IMR-90 (cell line): ENCODE results near the gene TSC22D3. TPM values are rescaled to one million over a fixed set of nuclear protein-coding genes. Genes with fewer than 3 reads are reported as not detected.
A peak's percentile ranks its signal among the peaks of the same experiment; 100 is the strongest.

Source experiments
- ATAC-seq: fragments of 200-7000 bp; cut with Tn5 transposase; 2 replicates; pipeline ENCODE4 v1.9.1; 2020; ENCODE audit warnings: low read depth, mild to moderate bottlenecking, moderate library complexity
- BruUV-seq: library from RNA; stranded (reverse); fragments of 400-500 nt; replicated peaks from 2 replicates; lab custom pipeline; 2021; lab: Mats Ljungman, UMichigan
- CTCF ChIA-PET: fragments of 300-600 bp; formaldehyde crosslinking; extraction: SDS; loops from one replicate; lab custom pipeline; 2021; ENCODE audit warnings: antibody characterized with exemption; lab: Yijun Ruan, JAX
- POLR2A ChIA-PET: fragments of 300-600 bp; sonication (Branson Sonifier 250); formaldehyde crosslinking; loops from one replicate; lab custom pipeline; 2022; ENCODE audit warnings: antibody characterized with exemption; ENCODE audit not compliant: unreplicated experiment; lab: Charles Lee
- DNase-seq: peaks from one replicate; pipeline ENCODE4 v3.0.0; 2013
- H2AFZ ChIP-seq: replicated peaks from 2 replicates; pipeline ENCODE3; 2013; ENCODE audit warnings: low read length, mild to moderate bottlenecking; ENCODE audit not compliant: poor library complexity
- H2AK5ac ChIP-seq: 2 replicates; pipeline ENCODE4 v1.6.1; 2013; ENCODE audit warnings: low read depth, low read length, inconsistent platforms
- H2AK9ac ChIP-seq: replicated peaks from 2 replicates; pipeline ENCODE3; 2013; ENCODE audit warnings: mild to moderate bottlenecking, low read depth, low read length, moderate library complexity; ENCODE audit not compliant: poor library complexity
- H2BK120ac ChIP-seq: 2 replicates; pipeline ENCODE4 v1.6.1; 2013; ENCODE audit warnings: low read depth, low read length, inconsistent platforms
- H2BK15ac ChIP-seq: 3 replicates; pipeline ENCODE4 v1.6.1; 2013; ENCODE audit warnings: low read depth, low read length, inconsistent platforms
- H2BK20ac ChIP-seq: 2 replicates; pipeline ENCODE4 v1.6.1; 2013; ENCODE audit warnings: low read depth, mild to moderate bottlenecking, inconsistent platforms, low read length, moderate library complexity
- H2BK5ac ChIP-seq: 2 replicates; pipeline ENCODE4 v1.6.1; 2013; ENCODE audit warnings: mild to moderate bottlenecking, low read depth, low read length, inconsistent platforms; ENCODE audit not compliant: poor library complexity, severe bottlenecking
- H3K14ac ChIP-seq: replicated peaks from 2 replicates; pipeline ENCODE4 v1.6.1; 2013; ENCODE audit warnings: low read depth, low read length, inconsistent platforms
- H3K18ac ChIP-seq: 2 replicates; pipeline ENCODE4 v1.6.1; 2013; ENCODE audit warnings: low read depth, low read length, control low read depth
- H3K23ac ChIP-seq: 2 replicates; pipeline ENCODE4 v1.6.1; 2013; ENCODE audit warnings: low read depth, low read length, inconsistent platforms
- H3K27ac ChIP-seq: 2 replicates; pipeline ENCODE4 v1.5.1; 2013; ENCODE audit warnings: mild to moderate bottlenecking, control low read depth, low read length; ENCODE audit not compliant: insufficient read depth
- H3K27me3 ChIP-seq: 2 replicates; pipeline ENCODE4 v1.6.1; 2013; ENCODE audit warnings: low read length; ENCODE audit not compliant: control insufficient read depth, insufficient read depth
- H3K36me3 ChIP-seq: 2 replicates; pipeline ENCODE4 v1.6.1; 2013; ENCODE audit warnings: low read length, mixed read lengths; ENCODE audit not compliant: control insufficient read depth, insufficient read depth
- H3K4ac ChIP-seq: 2 replicates; pipeline ENCODE4 v1.6.1; 2013; ENCODE audit warnings: low read depth, low read length, inconsistent platforms
- H3K4me1 ChIP-seq: 2 replicates; pipeline ENCODE4 v1.6.1; 2013; ENCODE audit warnings: low read length, mixed read lengths; ENCODE audit not compliant: control insufficient read depth, insufficient read depth
- H3K4me2 ChIP-seq: 2 replicates; pipeline ENCODE4 v1.6.1; 2013; ENCODE audit warnings: low read depth, mild to moderate bottlenecking, control low read depth, low read length, moderate library complexity
- H3K4me3 ChIP-seq: 2 replicates; pipeline ENCODE4 v1.5.1; 2013; ENCODE audit warnings: low read depth, mild to moderate bottlenecking, control low read depth, low read length, moderate library complexity; ENCODE audit not compliant: insufficient read depth
- H3K56ac ChIP-seq: 2 replicates; pipeline ENCODE4 v1.6.1; 2013; ENCODE audit warnings: low read length, inconsistent platforms; ENCODE audit not compliant: insufficient read depth; ENCODE audit errors: extremely low read depth
- H3K79me1 ChIP-seq, 2 experiments: 2 replicates each; pipeline ENCODE4 v1.6.1; 2013; ENCODE audit warnings: low read length in 2 of 2, inconsistent platforms in 1 of 2, low read depth in 1 of 2
- H3K9ac ChIP-seq: 2 replicates; pipeline ENCODE4 v1.6.1; 2013; ENCODE audit warnings: low read depth, low read length, control low read depth
- H3K9me1 ChIP-seq: 2 replicates; pipeline ENCODE4 v1.6.1; 2013; ENCODE audit warnings: low read length, inconsistent platforms; ENCODE audit not compliant: insufficient read depth
- H3K9me3 ChIP-seq: 2 replicates; pipeline ENCODE4 v1.6.1; 2013; ENCODE audit warnings: low read length; ENCODE audit not compliant: control insufficient read depth, insufficient read depth
- H4K20me1 ChIP-seq: 2 replicates; pipeline ENCODE4 v1.6.1; 2013; ENCODE audit warnings: low read length, inconsistent platforms; ENCODE audit not compliant: insufficient read depth
- H4K5ac ChIP-seq: 2 replicates; pipeline ENCODE4 v1.6.1; 2013; ENCODE audit warnings: mild to moderate bottlenecking, low read depth, low read length, control low read depth
- H4K8ac ChIP-seq, 2 experiments: 2 replicates each; pipeline ENCODE4 v1.6.1; 2013; ENCODE audit warnings: low read depth in 2 of 2, low read length in 2 of 2, control low read depth in 1 of 2, inconsistent platforms in 1 of 2
- H4K91ac ChIP-seq: 2 replicates; pipeline ENCODE4 v1.6.1; 2013; ENCODE audit warnings: low read depth, low read length, inconsistent platforms; ENCODE audit not compliant: insufficient read depth
- BHLHE40 ChIP-seq: fragments of 150-350 bp; IDR thresholded peaks from 2 replicates; pipeline ENCODE4 v1.6.1; 2016; ENCODE audit warnings: mild to moderate bottlenecking, low read depth, low read length
- CEBPB ChIP-seq: IDR thresholded peaks from 2 replicates; pipeline ENCODE4 v1.6.1; 2012; ENCODE audit warnings: low read depth, low read length, improper control_type of control experiment
- CHD1 ChIP-seq: IDR thresholded peaks from 2 replicates; pipeline ENCODE4 v1.6.1; 2012; ENCODE audit warnings: low read depth, low read length, improper control_type of control experiment
- FOS ChIP-seq: fragments of 150-350 bp; IDR thresholded peaks from 2 replicates; pipeline ENCODE4 v1.6.1; 2016; ENCODE audit warnings: low read depth, low read length
- MAFK ChIP-seq: IDR thresholded peaks from 2 replicates; pipeline ENCODE4 v1.6.1; 2012; ENCODE audit warnings: low read depth, low read length, improper control_type of control experiment
- MAZ ChIP-seq: IDR thresholded peaks from 2 replicates; pipeline ENCODE4 v1.6.1; 2012; ENCODE audit warnings: low read depth, mild to moderate bottlenecking, low read length, improper control_type of control experiment, moderate library complexity, borderline replicate concordance
- MXI1 ChIP-seq: IDR thresholded peaks from 2 replicates; pipeline ENCODE4 v1.6.1; 2012; ENCODE audit warnings: low read depth, mild to moderate bottlenecking, low read length, moderate library complexity, borderline replicate concordance
- NFE2L2 ChIP-seq: fragments of 150-350 bp; IDR thresholded peaks from 2 replicates; pipeline ENCODE4 v1.6.1; 2016; ENCODE audit warnings: low read depth, mild to moderate bottlenecking, low read length
- POLR2A ChIP-seq: IDR thresholded peaks from 2 replicates; pipeline ENCODE4 v1.6.1; 2012; ENCODE audit warnings: mild to moderate bottlenecking, low read depth, low read length
- RAD21 ChIP-seq: IDR thresholded peaks from 2 replicates; pipeline ENCODE4 v1.6.1; 2012; ENCODE audit warnings: low read length, improper control_type of control experiment
- RCOR1 ChIP-seq: IDR thresholded peaks from 2 replicates; pipeline ENCODE4 v1.6.1; 2012; ENCODE audit warnings: mild to moderate bottlenecking, low read length, improper control_type of control experiment; ENCODE audit not compliant: insufficient replicate concordance
- RFX5 ChIP-seq: IDR thresholded peaks from 2 replicates; pipeline ENCODE4 v1.8.0; 2012; ENCODE audit warnings: low read depth, mild to moderate bottlenecking, low read length, moderate library complexity
- SMC3 ChIP-seq: fragments of 150-350 bp; IDR thresholded peaks from 2 replicates; pipeline ENCODE4 v1.6.1; 2016; ENCODE audit warnings: low read depth, mild to moderate bottlenecking, antibody characterized with exemption, low read length, moderate library complexity
- WGBS, 2 experiments: methylation state at CpG; one replicate each; pipeline versions ENCODE4 v1.1.5 to v1.1.7; 2013; ENCODE audit warnings: missing lambda C conversion rate in 2 of 2; ENCODE audit not compliant: insufficient read length in 1 of 2; ENCODE audit errors: extremely low coverage in 2 of 2; 5-methylcytosine and 5-hydroxymethylcytosine counted together
- dilution Hi-C: fragments of 300-500 bp; cut with HindIII; formaldehyde crosslinking; loops from one replicate; pipeline ENCODE4 v1.14.3; 2018; ENCODE audit warnings: low sequenced_read_pairs; ENCODE audit not compliant: unreplicated experiment
- in situ Hi-C: fragments of 300-500 bp; cut with MboI; formaldehyde crosslinking; loops from 3 replicates; pipeline ENCODE4 v1.14.3; 2019; ENCODE audit warnings: low sequenced_read_pairs, inconsistent platforms, mixed read lengths
- intact Hi-C: fragments of 100-400 bp; cut with micrococcal nuclease; formaldehyde crosslinking; loops from 2 replicates; pipeline ENCODE4 v1.10.0; 2022
- polyA plus RNA-seq, 3 experiments: library from polyadenylated mRNA; depleted of rRNA; stranded (reverse); fragments of >200 nt; gene quantifications; 2 replicates each; pipeline ENCODE4 v1.2.3, GENCODE V29; 2012; ENCODE audit warnings: low replicate concordance in 1 of 3
- total RNA-seq: library from RNA; depleted of rRNA; stranded (reverse); fragments of >200 nt; gene quantifications from 2 replicates; pipeline ENCODE4 v1.2.3, GENCODE V29; 2012
- TF ChIP-seq, protein P1 (sequence below): fragments of 150-350 bp; IDR thresholded peaks from 2 replicates; pipeline ENCODE4 v1.6.1; 2016; ENCODE audit warnings: low read depth, mild to moderate bottlenecking, low read length, moderate library complexity, borderline replicate concordance
- TF ChIP-seq, protein P2 (sequence below): fragments of 150-350 bp; IDR thresholded peaks from 2 replicates; pipeline ENCODE4 v1.6.1; 2017; ENCODE audit warnings: mild to moderate bottlenecking, antibody characterized with exemption, low read length, low read depth
- TF ChIP-seq, protein P3 (sequence below): conservative IDR thresholded peaks from 2 replicates; pipeline ENCODE4 v1.5.1; 2012; ENCODE audit warnings: mild to moderate bottlenecking, low read depth, low read length, improper control_type of control experiment

TSC22D3 gene
- total and polyA plus RNA-seq, 2 of the 4 experiments (the other 2 are of a cell fraction) = 9.9 to 14.0 TPM

DNA sequence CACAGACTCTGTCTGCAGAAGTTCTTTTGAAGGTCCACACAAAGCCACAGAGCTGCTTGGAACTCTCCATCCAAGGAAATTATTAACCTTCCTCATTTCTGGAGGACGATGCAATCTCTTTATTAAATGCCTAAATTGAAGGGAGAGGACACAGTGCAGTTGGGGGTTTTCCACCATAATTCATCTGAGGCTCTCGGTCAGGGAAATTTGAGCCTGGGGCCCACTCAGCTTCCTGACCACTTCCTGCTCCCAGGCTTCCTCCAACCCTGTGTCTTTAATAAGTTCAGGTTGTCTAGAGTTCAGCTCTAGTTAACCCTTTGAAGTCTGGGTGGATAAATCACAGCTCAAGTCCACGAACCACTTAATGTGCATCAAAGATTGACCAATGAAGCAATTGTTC lies 88.8 kb downstream of the TSC22D3 start:
- intact Hi-C loops = no loop called here
- no peak overlapping the region for H3K9ac ChIP-seq
- H3K27me3 ChIP-seq = peaks cover 30% of the 10 kb centered on the region
- H3K18ac ChIP-seq = no peak overlapping the region
- POLR2A ChIA-PET = no interaction called here
- no peak overlapping the region for H2AK5ac ChIP-seq
- no peaks in the 10 kb centered on the region for H3K9me3 ChIP-seq
- no peak overlapping the region for H4K8ac ChIP-seq
- no peak overlapping the region for H2AFZ ChIP-seq
- H4K5ac ChIP-seq = no peak overlapping the region
- no peak for ATAC-seq
- CTCF ChIA-PET = interaction anchor here (0.6 kb wide), 1 partner anchor 14 kb away, joined by 3 read pairs; no protein-coding TSS in a partner anchor
- H4K20me1 ChIP-seq = no peaks in the 10 kb centered on the region
- no peak overlapping the region for H3K27ac ChIP-seq
- H2BK20ac ChIP-seq = no peak overlapping the region
- no peaks in the 10 kb centered on the region for H3K36me3 ChIP-seq
- no CpG with 5 or more reads among the region's 3 CpGs for WGBS, 2 experiments
- peak; percentile 35 for DNase-seq
- no peak overlapping the region for H3K23ac ChIP-seq
- no peak overlapping the region for H2AK9ac ChIP-seq
- no TSS peak for BruUV-seq
- no peak overlapping the region for H3K14ac ChIP-seq
- no peak overlapping the region for H4K91ac ChIP-seq
- in situ Hi-C loops = no loop called here
- no peaks in the 10 kb centered on the region for H3K4me1 ChIP-seq
- no peak overlapping the region for H2BK15ac ChIP-seq
- no peaks in the 10 kb centered on the region for H3K79me1 ChIP-seq
- H3K4me3 ChIP-seq = no peak overlapping the region
- H3K9me1 ChIP-seq = no peaks in the 10 kb centered on the region
- H3K4me2 ChIP-seq = no peak overlapping the region
- TF ChIP-seq, protein P1, sequence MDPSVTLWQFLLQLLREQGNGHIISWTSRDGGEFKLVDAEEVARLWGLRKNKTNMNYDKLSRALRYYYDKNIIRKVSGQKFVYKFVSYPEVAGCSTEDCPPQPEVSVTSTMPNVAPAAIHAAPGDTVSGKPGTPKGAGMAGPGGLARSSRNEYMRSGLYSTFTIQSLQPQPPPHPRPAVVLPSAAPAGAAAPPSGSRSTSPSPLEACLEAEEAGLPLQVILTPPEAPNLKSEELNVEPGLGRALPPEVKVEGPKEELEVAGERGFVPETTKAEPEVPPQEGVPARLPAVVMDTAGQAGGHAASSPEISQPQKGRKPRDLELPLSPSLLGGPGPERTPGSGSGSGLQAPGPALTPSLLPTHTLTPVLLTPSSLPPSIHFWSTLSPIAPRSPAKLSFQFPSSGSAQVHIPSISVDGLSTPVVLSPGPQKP = no peak
- TF ChIP-seq MXI1 = no peak
- TF ChIP-seq RFX5 = no peak
- TF ChIP-seq MAZ = no peak
- TF ChIP-seq NFE2L2 = no peak
- TF ChIP-seq CHD1 = no peak
- TF ChIP-seq POLR2A = no peak
- TF ChIP-seq SMC3 = no peak
- no peak for TF ChIP-seq FOS
- TF ChIP-seq RAD21 = no peak
- no peak for TF ChIP-seq MAFK
- TF ChIP-seq BHLHE40 = no peak
- TF ChIP-seq, protein P2, sequence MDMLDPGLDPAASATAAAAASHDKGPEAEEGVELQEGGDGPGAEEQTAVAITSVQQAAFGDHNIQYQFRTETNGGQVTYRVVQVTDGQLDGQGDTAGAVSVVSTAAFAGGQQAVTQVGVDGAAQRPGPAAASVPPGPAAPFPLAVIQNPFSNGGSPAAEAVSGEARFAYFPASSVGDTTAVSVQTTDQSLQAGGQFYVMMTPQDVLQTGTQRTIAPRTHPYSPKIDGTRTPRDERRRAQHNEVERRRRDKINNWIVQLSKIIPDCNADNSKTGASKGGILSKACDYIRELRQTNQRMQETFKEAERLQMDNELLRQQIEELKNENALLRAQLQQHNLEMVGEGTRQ = no peak
- no peak for TF ChIP-seq CEBPB
- no peak for TF ChIP-seq RCOR1
- TF ChIP-seq, protein P3, sequence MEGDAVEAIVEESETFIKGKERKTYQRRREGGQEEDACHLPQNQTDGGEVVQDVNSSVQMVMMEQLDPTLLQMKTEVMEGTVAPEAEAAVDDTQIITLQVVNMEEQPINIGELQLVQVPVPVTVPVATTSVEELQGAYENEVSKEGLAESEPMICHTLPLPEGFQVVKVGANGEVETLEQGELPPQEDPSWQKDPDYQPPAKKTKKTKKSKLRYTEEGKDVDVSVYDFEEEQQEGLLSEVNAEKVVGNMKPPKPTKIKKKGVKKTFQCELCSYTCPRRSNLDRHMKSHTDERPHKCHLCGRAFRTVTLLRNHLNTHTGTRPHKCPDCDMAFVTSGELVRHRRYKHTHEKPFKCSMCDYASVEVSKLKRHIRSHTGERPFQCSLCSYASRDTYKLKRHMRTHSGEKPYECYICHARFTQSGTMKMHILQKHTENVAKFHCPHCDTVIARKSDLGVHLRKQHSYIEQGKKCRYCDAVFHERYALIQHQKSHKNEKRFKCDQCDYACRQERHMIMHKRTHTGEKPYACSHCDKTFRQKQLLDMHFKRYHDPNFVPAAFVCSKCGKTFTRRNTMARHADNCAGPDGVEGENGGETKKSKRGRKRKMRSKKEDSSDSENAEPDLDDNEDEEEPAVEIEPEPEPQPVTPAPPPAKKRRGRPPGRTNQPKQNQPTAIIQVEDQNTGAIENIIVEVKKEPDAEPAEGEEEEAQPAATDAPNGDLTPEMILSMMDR = no peak
- H3K56ac ChIP-seq = no peak overlapping the region
- no peak overlapping the region for H2BK5ac ChIP-seq
- dilution Hi-C loops = no loop called here
- no peak overlapping the region for H3K4ac ChIP-seq
- H2BK120ac ChIP-seq = no peak overlapping the region
